DOHH2 (cell line): ENCODE measurements around the gene SLIT1.

ENCODE experiments used
- H3F3A ChIP-seq: fragments of 200-600 bp; sonication (generic), shearing (Covaris generic); 2 replicates; pipeline ENCODE4 v1.6.0; 2016; ENCODE audit warnings: antibody characterized with exemption, mild to moderate bottlenecking; ENCODE audit not compliant: control insufficient read depth, insufficient read depth
- H3K27ac ChIP-seq: fragments of 200-600 bp; sonication (generic); 2 replicates; pipeline ENCODE4 v1.5.1; 2014; ENCODE audit warnings: low read depth, mild to moderate bottlenecking, low read length, moderate library complexity
- H3K27me3 ChIP-seq: fragments of 200-600 bp; sonication (generic); 2 replicates; pipeline ENCODE4 v1.6.1; 2014; ENCODE audit warnings: mild to moderate bottlenecking, low read length, mixed read lengths; ENCODE audit not compliant: control insufficient read depth
- H3K36me3 ChIP-seq: fragments of 200-600 bp; sonication (generic); 2 replicates; pipeline ENCODE4 v1.6.1; 2014; ENCODE audit warnings: mild to moderate bottlenecking, low read length, moderate library complexity, mixed read lengths; ENCODE audit not compliant: control insufficient read depth
- H3K4me1 ChIP-seq: fragments of 200-600 bp; sonication (generic); 2 replicates; pipeline ENCODE4 v1.6.1; 2014; ENCODE audit warnings: mild to moderate bottlenecking, low read length, mixed read lengths; ENCODE audit not compliant: control insufficient read depth
- H3K4me2 ChIP-seq: fragments of 200-600 bp; sonication (generic); 2 replicates; pipeline ENCODE4 v1.6.0; 2014; ENCODE audit warnings: mild to moderate bottlenecking, low read length, moderate library complexity
- H3K4me3 ChIP-seq: fragments of 200-600 bp; sonication (generic); 2 replicates; pipeline ENCODE4 v1.5.1; 2014; ENCODE audit warnings: mild to moderate bottlenecking, low read length, mixed read lengths
- H3K79me2 ChIP-seq: fragments of 200-600 bp; sonication (generic); 2 replicates; pipeline ENCODE4 v1.6.1; 2014; ENCODE audit warnings: mild to moderate bottlenecking, low read length, mixed read lengths; ENCODE audit not compliant: control insufficient read depth
- H3K9me2 ChIP-seq: fragments of 200-600 bp; sonication (generic); replicated peaks from 2 replicates; pipeline ENCODE4 v1.6.1; 2014; ENCODE audit warnings: mild to moderate bottlenecking, low read length, mixed read lengths; ENCODE audit not compliant: control insufficient read depth
- H3K9me3 ChIP-seq: fragments of 200-600 bp; sonication (generic); 2 replicates; pipeline ENCODE4 v1.6.1; 2014; ENCODE audit warnings: antibody characterized with exemption, low read length, mixed read lengths; ENCODE audit not compliant: control insufficient read depth, insufficient read depth
- H4K20me1 ChIP-seq: fragments of 200-600 bp; sonication (generic); 2 replicates; pipeline ENCODE4 v1.6.0; 2014; ENCODE audit warnings: low read depth, mild to moderate bottlenecking, antibody characterized with exemption, low read length, moderate library complexity; ENCODE audit not compliant: control insufficient read depth, insufficient read depth
- CTCF ChIP-seq: fragments of 200-600 bp; sonication (generic); IDR thresholded peaks from one replicate; pipeline ENCODE4 v1.5.1; 2014; ENCODE audit warnings: antibody characterized with exemption, mild to moderate bottlenecking, low read depth, low read length; ENCODE audit not compliant: poor library complexity, severe bottlenecking
- EZH2phosphoT487 ChIP-seq: fragments of 200-600 bp; sonication (generic); IDR thresholded peaks from 2 replicates; pipeline ENCODE4 v1.6.1; 2017; ENCODE audit warnings: borderline replicate concordance, mild to moderate bottlenecking, antibody characterized with exemption, low read length, moderate library complexity, mixed read lengths

Gene SLIT1

GRCh38 chr10:97058521-97058920 is 127.2 kb downstream of the SLIT1 start:
- Histone ChIP-seq H3F3A (no peaks in the 10 kb centered on the region), H3K27ac (no peak overlapping the region), H3K36me3 (no peaks in the 10 kb centered on the region), H3K79me2 (no peaks in the 10 kb centered on the region), H3K4me1 (no peaks in the 10 kb centered on the region), H3K4me2 (no peak overlapping the region), H3K27me3 (no peaks in the 10 kb centered on the region), H4K20me1 (no peaks in the 10 kb centered on the region), H3K4me3 (no peak overlapping the region), H3K9me2 (no peaks in the 10 kb centered on the region), H3K9me3 (no peaks in the 10 kb centered on the region)
- TF ChIP-seq CTCF, result no peak
- TF ChIP-seq EZH2phosphoT487, result no peak

- no peak overlapping the region for H3K27ac ChIP-seq
Measured at GRCh38 chr10:97057491-97058235, 128.1 kb downstream of the SLIT1 start.

GRCh38 chr10:97056003-97056630 is 129.6 kb downstream of the SLIT1 start:
- H3K4me2 ChIP-seq, result no peak overlapping the region
- no peak overlapping the region for H3K4me3 ChIP-seq

More at GRCh38 chr10:97057491-97058235, 128.1 kb downstream of the SLIT1 start:
- Histone ChIP-seq H3K4me1 (no peaks in the 10 kb centered on the region), H3K36me3 (no peaks in the 10 kb centered on the region), H3K4me3 (no peak overlapping the region), H3K79me2 (no peaks in the 10 kb centered on the region), H3K9me2 (no peaks in the 10 kb centered on the region), H3K4me2 (no peak overlapping the region), H3F3A (no peaks in the 10 kb centered on the region), H3K27me3 (no peaks in the 10 kb centered on the region), H4K20me1 (no peaks in the 10 kb centered on the region), H3K9me3 (no peaks in the 10 kb centered on the region)
- no peak for TF ChIP-seq CTCF
- no peak for TF ChIP-seq EZH2phosphoT487

More at GRCh38 chr10:97056003-97056630, 129.6 kb downstream of the SLIT1 start:
- no peaks in the 10 kb centered on the region for H4K20me1 ChIP-seq
- H3K27ac ChIP-seq, result no peak overlapping the region
- H3K36me3 ChIP-seq, result no peaks in the 10 kb centered on the region
- H3K9me3 ChIP-seq, result peaks cover 1% of the 10 kb centered on the region; the same call in 1 of the 2 replicates
- no peaks in the 10 kb centered on the region for H3K79me2 ChIP-seq
- no peaks in the 10 kb centered on the region for H3K27me3 ChIP-seq
- H3K4me1 ChIP-seq, result 0 out of 2 replicates have a peak, but pooled peaks cover under 1% of the 10 kb centered on the region
- H3F3A ChIP-seq, result no peaks in the 10 kb centered on the region
- no peaks in the 10 kb centered on the region for H3K9me2 ChIP-seq
- TF ChIP-seq CTCF (no peak), EZH2phosphoT487 (no peak)
